Left lung (tissue), 10 donors: ENCODE results near the gene ACSL3. TPM values are rescaled to one million over a fixed set of nuclear protein-coding genes. Genes with fewer than 3 reads are reported as not detected.

ENCODE experiments used
- ATAC-seq: fragments of 200-7000 bp; cut with Tn5 transposase; one replicate; pipeline ENCODE4 v1.9.1; 2020; ENCODE audit warnings: moderate library complexity
- DNase-seq, 4 donors: peaks; one replicate each; pipeline ENCODE4 v3.0.0-alpha.2; 2013 to 2020
- H3K27ac ChIP-seq, 2 donors: fragments of 200-600 bp; sonication (generic) in 1 of 2; one replicate each; pipeline versions ENCODE4 v1.5.0 to v1.8.0; 2020 to 2021
- H3K27me3 ChIP-seq, 2 donors: fragments of 200-600 bp; sonication (generic) in 1 of 2; one replicate each; pipeline versions ENCODE4 v1.5.0 to v1.8.0; 2020 to 2021
- H3K36me3 ChIP-seq, 2 donors: fragments of 200-600 bp; sonication (generic) in 1 of 2; one replicate each; pipeline versions ENCODE4 v1.5.0 to v1.8.0; 2020 to 2021
- H3K4me1 ChIP-seq, 2 donors: fragments of 200-600 bp; one replicate each; pipeline ENCODE4 v1.8.0; 2021
- H3K4me3 ChIP-seq, 2 donors: fragments of 200-600 bp; sonication (generic) in 1 of 2; one replicate each; pipeline versions ENCODE4 v1.5.0 to v1.8.0; 2020 to 2021; ENCODE audit warnings: mild to moderate bottlenecking in 1 of 2
- H3K9me3 ChIP-seq, 2 donors: fragments of 200-600 bp; sonication (generic) in 1 of 2; one replicate each; pipeline versions ENCODE4 v1.5.0 to v1.8.0; 2020 to 2021
- intact Hi-C, 2 donors: fragments of 100-400 bp; cut with DNase I; formaldehyde crosslinking; loops; one replicate each; pipeline versions ENCODE4 v1.11.2 to v1.14.2; 2022
- polyA plus RNA-seq, 6 donors: library from polyadenylated mRNA; unstranded; fragments of 120-200 nt; gene quantifications; one replicate each; pipeline ENCODE4 v1.2.1, GENCODE V29; 2013; ENCODE audit not compliant: insufficient read length in 6 of 6
- total RNA-seq, 2 donors: library from RNA; stranded (reverse); fragmentation: NEBNext Ultra II Directional; extraction: Animal tissue kit (Norgen Biotek cat#: 25700); gene quantifications; one replicate each; pipeline ENCODE4 v1.2.1, GENCODE V29; 2021
- TF ChIP-seq, protein P1 (sequence below), 2 donors: fragments of 200-600 bp; sonication (generic) in 1 of 2; IDR thresholded peaks; one replicate each; pipeline versions ENCODE4 v1.5.0 to v1.8.0; 2021; ENCODE audit warnings: antibody characterized with exemption in 2 of 2
- donor health status: DM: no; HTN: yes; CAD: no.
- donor health status: DM: no; HTN: no; CAD: no.

Gene ACSL3
- total and polyA plus RNA-seq, 8 donors: 55.1 to 102 (median 61.0) TPM

GRCh38 chr2:222977121-222977520 is 116.3 kb downstream of the ACSL3 start:
- no peak for ATAC-seq
- H3K36me3 ChIP-seq: no peaks in the 10 kb centered on the region
- no peak for DNase-seq

DNA sequence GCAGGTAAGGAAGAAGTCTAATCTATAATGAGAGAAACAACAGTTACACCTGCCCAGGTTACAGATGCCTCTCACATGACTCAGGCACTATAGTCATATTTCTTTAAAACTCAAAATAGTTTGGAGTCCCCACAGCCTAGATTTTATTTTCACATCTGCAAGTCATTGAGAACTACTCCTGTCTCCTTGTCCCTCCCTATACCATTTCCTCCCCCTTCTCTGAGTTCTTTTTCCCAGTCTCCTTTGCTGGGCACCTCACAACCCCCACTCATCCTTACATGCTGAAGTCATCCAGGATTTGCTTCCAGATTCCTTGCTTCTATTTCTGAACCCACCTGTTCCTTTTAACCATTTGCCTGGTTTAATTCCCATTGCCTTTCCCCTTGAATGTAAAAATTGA is 118.0 kb downstream of the ACSL3 start:
- Histone ChIP-seq H3K4me1 (peaks cover 0 to 9% of the 10 kb centered on the region in 2 donors), H3K27ac (no peak overlapping the region), H3K27me3 (no peaks in the 10 kb centered on the region), H3K9me3 (no peaks in the 10 kb centered on the region), H3K4me3 (no peak overlapping the region), H3K36me3 (no peaks in the 10 kb centered on the region)
- TF ChIP-seq, protein P1, sequence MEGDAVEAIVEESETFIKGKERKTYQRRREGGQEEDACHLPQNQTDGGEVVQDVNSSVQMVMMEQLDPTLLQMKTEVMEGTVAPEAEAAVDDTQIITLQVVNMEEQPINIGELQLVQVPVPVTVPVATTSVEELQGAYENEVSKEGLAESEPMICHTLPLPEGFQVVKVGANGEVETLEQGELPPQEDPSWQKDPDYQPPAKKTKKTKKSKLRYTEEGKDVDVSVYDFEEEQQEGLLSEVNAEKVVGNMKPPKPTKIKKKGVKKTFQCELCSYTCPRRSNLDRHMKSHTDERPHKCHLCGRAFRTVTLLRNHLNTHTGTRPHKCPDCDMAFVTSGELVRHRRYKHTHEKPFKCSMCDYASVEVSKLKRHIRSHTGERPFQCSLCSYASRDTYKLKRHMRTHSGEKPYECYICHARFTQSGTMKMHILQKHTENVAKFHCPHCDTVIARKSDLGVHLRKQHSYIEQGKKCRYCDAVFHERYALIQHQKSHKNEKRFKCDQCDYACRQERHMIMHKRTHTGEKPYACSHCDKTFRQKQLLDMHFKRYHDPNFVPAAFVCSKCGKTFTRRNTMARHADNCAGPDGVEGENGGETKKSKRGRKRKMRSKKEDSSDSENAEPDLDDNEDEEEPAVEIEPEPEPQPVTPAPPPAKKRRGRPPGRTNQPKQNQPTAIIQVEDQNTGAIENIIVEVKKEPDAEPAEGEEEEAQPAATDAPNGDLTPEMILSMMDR (IDR thresholded peaks at IDR 0.05): no peak
- ATAC-seq (no peak), DNase-seq (no peak)
- intact Hi-C loops: no loop called here

More at GRCh38 chr2:222977121-222977520, 116.3 kb downstream of the ACSL3 start:
- Histone ChIP-seq H3K4me3 (no peak overlapping the region), H3K4me1 (peaks cover 0 to 4% of the 10 kb centered on the region in 2 donors), H3K27me3 (no peaks in the 10 kb centered on the region), H3K9me3 (no peaks in the 10 kb centered on the region), H3K27ac (no peak overlapping the region)
- TF ChIP-seq, protein P1 (IDR thresholded peaks at IDR 0.05): no peak
- intact Hi-C loops: no loop called here

- intact Hi-C loops: no loop called here
- TF ChIP-seq, protein P1 (IDR thresholded peaks at IDR 0.05): no peak
- H3K27me3 ChIP-seq: no peaks in the 10 kb centered on the region
These were observed 118.6 kb downstream of the ACSL3 start for GRCh38 chr2:222979484-222979883.

GRCh38 chr2:222982010-222982908 is 121.4 kb downstream of the ACSL3 start:
- Histone ChIP-seq H3K27ac (no peak overlapping the region), H3K9me3 (no peaks in the 10 kb centered on the region), H3K4me1 (peaks cover 0 to 9% of the 10 kb centered on the region in 2 donors), H3K4me3 (no peak overlapping the region), H3K27me3 (no peaks in the 10 kb centered on the region), H3K36me3 (no peaks in the 10 kb centered on the region)
- intact Hi-C loops: no loop called here
- DNase-seq (peak in 3 of 4 donors; percentile 27 to 65 (median 57)), ATAC-seq (peak; percentile 89)
- TF ChIP-seq, protein P1 (IDR thresholded peaks at IDR 0.05): peak in 1 of 2 donors; percentile 22

More at GRCh38 chr2:222979484-222979883, 118.6 kb downstream of the ACSL3 start:
- Histone ChIP-seq H3K9me3 (no peaks in the 10 kb centered on the region), H3K4me3 (no peak overlapping the region), H3K27ac (no peak overlapping the region), H3K36me3 (no peaks in the 10 kb centered on the region), H3K4me1 (peaks cover 0 to 9% of the 10 kb centered on the region in 2 donors)
- DNase-seq (no peak), ATAC-seq (no peak)

GRCh38 chr2:222982909-222983265 is 122.1 kb downstream of the ACSL3 start:
- DNase-seq: no peak
- no peaks in the 10 kb centered on the region for H3K27me3 ChIP-seq
- intact Hi-C loops: no loop called here
- H3K4me1 ChIP-seq: peaks cover 0 to 9% of the 10 kb centered on the region in 2 donors
- no peak for ATAC-seq
- TF ChIP-seq, protein P1 (IDR thresholded peaks at IDR 0.05): no peak
- no peak overlapping the region for H3K4me3 ChIP-seq
- H3K9me3 ChIP-seq: no peaks in the 10 kb centered on the region
- no peak overlapping the region for H3K27ac ChIP-seq
- no peaks in the 10 kb centered on the region for H3K36me3 ChIP-seq
